GM19043 (cell line): Measurements from ENCODE around the gene RIPOR3.
A peak's percentile ranks its signal among the peaks of the same experiment; 100 is the strongest.
"Not testable (repeated sequence)": the region's sequence is repeated elsewhere in the genome, so short reads cannot be mapped to it uniquely, and the experiment has no call there.

Experiments used
- ATAC-seq: cut with Tn5 transposase; IDR thresholded peaks from one replicate; pipeline ENCODE4 v1.9.1; 2021; ENCODE audit warnings: low read depth; ENCODE audit not compliant: unreplicated experiment

The RIPOR3 gene

DNA sequence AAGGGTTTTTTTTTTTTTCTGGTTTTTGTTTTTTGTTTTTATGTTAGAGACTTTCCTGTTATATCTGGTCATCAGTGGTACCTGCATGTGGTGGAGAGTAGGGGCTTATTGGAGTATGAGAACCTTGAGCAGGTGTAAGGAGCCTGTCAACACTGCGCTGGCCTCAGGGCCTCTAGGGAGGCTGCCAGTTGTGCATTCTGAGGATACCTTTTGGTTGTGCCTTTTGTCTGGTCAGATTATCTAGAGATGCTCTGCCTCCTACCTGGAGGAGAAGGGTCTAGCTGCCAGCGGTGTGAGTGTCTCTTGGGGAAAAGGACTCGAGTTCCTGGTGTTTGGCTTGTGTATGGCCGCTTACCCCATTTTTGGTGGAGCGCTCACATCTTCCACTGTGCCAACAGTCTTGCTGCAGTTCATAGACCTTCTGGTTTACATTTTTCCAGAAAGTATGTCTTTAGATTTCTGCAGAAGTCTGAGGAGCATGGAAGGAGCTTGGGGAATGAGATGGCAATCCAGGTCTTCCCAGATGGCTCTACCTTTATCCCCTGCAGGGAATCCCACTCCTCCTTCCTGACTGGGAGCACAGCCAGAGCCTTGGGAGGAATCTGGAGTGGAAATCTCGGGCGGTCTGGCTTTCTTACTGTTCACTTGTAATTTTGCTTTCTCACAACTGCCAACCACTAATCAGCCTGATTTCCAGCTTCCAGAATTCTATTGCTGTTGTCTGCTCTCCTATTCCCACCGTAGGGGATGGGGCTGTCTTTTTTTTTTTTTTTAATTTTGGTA lies 131.3 kb downstream of the RIPOR3 start:
- ATAC-seq = no peak

- no peak for ATAC-seq
Measured at GRCh38 chr20:50559149-50559548, 132.2 kb downstream of the RIPOR3 start.

- no peak for ATAC-seq
Measured at GRCh38 chr20:50558483-50558925, 132.8 kb downstream of the RIPOR3 start.

GRCh38 chr20:50557549-50558134 lies 133.7 kb downstream of the RIPOR3 start:
- no peak for ATAC-seq

DNA sequence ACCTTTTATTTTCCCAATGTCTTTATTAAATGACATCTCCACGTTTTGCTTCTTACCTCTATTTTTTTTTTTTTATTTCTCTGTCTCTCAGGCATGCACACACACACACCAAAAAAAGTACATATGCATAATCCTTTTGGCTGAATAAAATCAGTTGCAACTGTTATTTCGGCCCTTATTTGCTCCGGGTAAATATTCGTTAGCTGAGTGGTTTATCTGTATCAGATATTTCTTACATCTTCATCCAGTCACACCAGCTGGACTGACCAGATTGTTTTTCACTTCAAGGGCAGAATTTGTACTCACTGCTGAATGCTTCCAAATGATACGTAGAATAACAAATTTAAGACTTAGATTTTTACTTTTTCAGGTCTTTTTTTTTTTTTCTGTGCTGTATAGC lies 135.7 kb downstream of the RIPOR3 start:
- no peak for ATAC-seq

DNA sequence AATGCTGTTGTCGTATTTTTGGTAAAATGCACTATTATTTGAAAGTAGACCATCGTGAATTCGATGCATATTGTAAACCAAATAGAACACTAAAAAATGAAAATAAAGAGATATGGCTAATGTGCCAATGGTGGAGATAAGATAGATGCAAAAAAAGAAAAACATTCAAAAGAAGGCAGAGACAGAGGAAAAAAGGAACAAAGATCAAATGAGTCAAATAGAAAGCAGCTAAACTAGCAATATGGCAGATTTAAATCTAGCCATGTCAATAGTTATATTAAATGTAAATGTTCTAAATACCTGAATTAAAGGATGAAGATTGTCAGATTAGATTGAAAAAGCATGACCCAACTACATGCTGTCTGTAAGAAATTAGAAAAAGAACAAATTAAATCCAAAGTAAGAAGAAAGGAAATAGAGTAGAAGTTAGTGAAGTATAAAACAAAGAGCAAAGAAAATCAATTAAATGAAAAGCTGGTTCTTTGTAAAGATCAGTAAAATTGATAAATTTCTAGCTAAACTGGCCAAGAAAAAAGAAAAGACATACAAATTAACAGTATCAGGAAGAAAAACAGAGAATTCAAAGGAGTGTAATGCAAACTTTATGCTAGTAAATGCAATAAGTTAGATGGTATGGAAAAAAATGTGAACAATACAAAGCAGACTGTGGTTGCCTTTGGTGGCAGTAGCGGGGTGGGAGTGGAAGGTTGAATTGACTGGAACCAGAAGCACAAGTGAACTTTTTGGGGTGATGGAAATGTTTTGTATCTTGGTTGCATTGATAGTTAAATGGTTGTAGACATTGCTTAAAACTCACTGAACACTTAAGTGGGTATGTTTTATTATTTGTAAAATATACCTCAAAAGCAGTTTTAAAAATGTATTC lies 136.4 kb downstream of the RIPOR3 start:
- no peak for ATAC-seq

DNA sequence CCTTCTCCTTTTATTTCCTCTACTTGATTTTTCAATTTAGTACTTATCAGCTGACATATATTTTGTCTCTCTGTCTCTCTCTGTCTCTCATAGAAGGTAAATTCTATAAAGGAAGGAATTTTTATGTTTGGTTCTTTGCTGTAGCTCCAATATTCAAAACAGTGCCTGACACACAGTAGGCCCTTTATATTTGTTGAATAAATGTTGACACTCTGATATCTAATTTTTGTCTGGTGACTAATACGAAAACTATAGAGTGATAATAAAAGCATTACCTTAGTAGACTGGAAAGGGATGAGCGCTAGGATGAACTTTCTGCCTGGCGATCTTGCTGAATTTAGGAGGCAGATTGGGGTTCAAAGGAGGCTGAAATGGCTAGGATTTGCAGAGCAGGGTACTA lies 138.4 kb downstream of the RIPOR3 start:
- no peak for ATAC-seq

GRCh38 chr20:50551288-50551687 lies 140.1 kb downstream of the RIPOR3 start:
- ATAC-seq = no peak

- no peak for ATAC-seq
Measured at GRCh38 chr20:50550531-50550930, 140.8 kb downstream of the RIPOR3 start.

DNA sequence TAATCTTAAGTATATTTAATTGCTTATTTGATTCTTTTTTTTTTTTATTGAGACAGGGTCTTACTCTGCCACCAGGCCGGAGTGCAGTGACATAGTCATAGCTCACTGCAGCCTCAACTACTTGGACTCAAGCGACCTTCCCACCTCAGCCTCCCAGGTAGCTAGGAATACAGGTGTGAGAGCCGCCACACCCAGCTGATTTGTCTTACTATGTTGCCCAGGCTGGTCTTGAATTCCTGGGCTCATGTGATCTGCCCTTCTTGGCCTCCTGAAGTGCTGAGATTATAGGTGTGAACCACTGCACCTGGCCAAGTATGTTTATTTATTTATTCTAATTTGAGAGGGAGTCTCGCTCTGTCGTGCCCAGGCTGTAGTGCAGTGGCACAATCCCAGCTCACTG lies 142.9 kb downstream of the RIPOR3 start:
- ATAC-seq = no peak

DNA sequence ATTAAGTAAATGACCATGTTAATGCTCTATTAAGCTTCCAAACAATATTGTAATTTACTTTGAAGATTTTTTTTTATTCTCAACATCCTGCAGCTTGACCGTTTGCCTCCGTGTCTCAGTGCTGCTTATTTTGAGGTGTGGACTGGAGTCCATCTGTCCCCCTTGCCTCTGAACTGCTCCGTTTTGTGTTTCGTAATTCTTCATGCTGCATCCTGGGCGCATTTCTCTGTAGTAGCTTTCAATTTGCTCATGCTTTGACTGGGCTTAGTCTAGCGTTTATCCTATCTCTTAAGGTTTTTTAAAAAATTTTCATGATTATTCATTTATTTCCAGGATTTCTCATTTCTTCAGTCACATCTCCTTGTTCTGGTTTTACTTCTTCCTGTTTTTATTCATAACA lies 143.4 kb downstream of the RIPOR3 start:
- ATAC-seq = no peak

- ATAC-seq = no peak
Measured at GRCh38 chr20:50546729-50547314, 144.5 kb downstream of the RIPOR3 start.

DNA sequence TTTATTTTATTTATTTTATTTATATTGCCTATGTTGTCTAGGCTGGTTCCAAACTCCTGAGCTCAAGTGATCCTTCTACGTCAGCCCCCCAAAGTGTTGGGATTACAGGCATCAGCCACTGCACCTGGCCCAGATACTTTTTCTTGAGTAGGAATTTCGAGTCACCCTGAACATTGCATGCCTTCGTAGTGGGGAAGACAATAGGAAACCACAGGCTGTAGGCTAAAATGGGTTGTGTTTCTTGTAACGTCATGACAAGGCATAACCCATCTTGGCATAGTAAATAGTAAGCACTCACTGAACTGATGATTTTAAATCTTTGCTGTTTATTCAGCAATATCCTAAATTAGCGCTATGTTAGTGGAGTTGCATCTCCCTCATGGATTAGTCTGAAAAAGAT lies 146.2 kb downstream of the RIPOR3 start:
- ATAC-seq = no peak

GRCh38 chr20:50543326-50543725 lies 148.0 kb downstream of the RIPOR3 start:
- ATAC-seq = no peak

GRCh38 chr20:50541606-50542041 lies 149.7 kb downstream of the RIPOR3 start:
- peak; percentile 63 for ATAC-seq

- ATAC-seq = no peak
Measured at GRCh38 chr20:50540620-50541605, 150.4 kb downstream of the RIPOR3 start.

DNA sequence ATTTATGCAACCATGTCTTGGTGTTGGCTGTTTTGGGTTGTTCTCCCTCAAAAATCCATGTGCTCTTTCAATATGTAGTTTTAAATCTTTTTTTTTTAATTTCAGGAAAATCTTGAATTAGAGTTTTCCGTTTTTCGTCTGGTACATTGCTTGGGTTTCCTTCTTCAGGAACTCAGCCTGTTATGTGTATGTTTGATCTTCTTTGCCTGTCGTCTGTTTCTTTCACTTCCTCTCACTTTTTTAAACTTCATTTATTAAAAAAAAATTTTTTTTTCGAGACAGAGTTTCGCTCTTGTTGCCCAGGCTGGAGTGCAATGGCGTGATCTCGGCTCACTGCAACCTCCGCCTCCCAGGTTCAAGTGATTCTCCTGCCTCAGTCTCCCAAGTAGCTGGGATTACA lies 151.5 kb downstream of the RIPOR3 start:
- ATAC-seq = not testable (repeated sequence)

GRCh38 chr20:50538276-50538675 lies 153.1 kb downstream of the RIPOR3 start:
- ATAC-seq = no peak

DNA sequence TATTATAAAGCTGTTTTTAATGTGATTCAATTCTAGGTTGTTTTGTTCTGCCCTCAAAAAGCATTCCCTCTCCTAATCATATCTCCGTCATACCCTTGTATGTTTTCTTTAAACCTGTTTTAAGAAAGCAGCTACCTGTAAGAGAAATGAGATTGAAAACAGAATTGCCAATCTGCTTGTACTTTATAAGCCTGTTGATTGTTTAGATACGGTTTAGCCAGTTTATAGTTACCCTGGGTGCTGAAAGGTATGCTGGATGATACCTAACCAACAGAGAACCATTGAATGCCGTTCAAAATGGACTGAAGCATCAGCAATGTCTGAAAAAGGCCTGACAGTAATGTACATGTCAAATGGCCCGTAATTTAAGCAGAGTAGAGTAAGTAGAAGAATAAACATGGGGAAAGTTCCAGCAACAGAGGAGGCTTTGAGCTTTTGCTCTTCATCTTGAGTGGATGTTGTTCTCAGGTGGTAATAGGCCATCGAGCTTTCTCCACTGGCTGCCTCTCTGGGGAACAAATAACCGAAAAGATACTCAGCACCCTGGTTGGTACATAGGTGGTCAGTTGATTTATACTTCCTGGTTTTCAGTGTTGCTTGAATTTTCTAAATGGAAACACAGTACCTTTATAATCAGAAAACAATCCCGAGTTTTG lies 153.7 kb downstream of the RIPOR3 start:
- no peak for ATAC-seq
